Pancreas (tissue), 10 donors: ENCODE results near the gene NXF3. TPM values are rescaled to one million over a fixed set of nuclear protein-coding genes. Genes with fewer than 3 reads are reported as not detected.
"Not testable (repeated sequence)": the region's sequence is repeated elsewhere in the genome, so short reads cannot be mapped to it uniquely, and the experiment has no call there.

Experiments used
- ATAC-seq, 4 donors: fragments of 200-7000 bp; cut with Tn5 transposase; one replicate each; pipeline versions ENCODE4 v1.8.0 to v1.9.1; 2020; ENCODE audit warnings: mild to moderate bottlenecking in 4 of 4, moderate library complexity in 4 of 4
- DNase-seq, 6 donors: peaks; one replicate each; pipeline ENCODE4 v3.0.0-alpha.2; 2020
- FAIRE-seq: peaks from 2 replicates; lab custom pipeline; 2012; peaks lifted over from hg19 to GRCh38; lab: Jason Lieb, UNC
- H3K27ac ChIP-seq, 4 donors: fragments of 200-600 bp; sonication (generic); 1 replicate in 3 of 4; 2 replicates in 1 of 4; pipeline versions ENCODE4 v1.5.0 to v1.8.0; 2020
- H3K27me3 ChIP-seq, 4 donors: fragments of 200-600 bp; one replicate each; pipeline ENCODE4 v1.8.0; 2021
- H3K36me3 ChIP-seq, 3 donors: fragments of 200-600 bp; sonication (generic) in 1 of 3; one replicate each; pipeline versions ENCODE4 v1.5.0 to v1.8.0; 2020 to 2021
- H3K4me1 ChIP-seq, 3 donors: fragments of 200-600 bp; one replicate each; pipeline ENCODE4 v1.8.0; 2021
- H3K4me3 ChIP-seq, 4 donors: fragments of 200-600 bp; sonication (generic) in 2 of 4; one replicate each; pipeline versions ENCODE4 v1.5.0 to v1.8.0; 2020 to 2021
- H3K9me3 ChIP-seq, 4 donors: fragments of 200-600 bp; one replicate each; pipeline ENCODE4 v1.8.0; 2021
- CTCF ChIP-seq, 4 donors: fragments of 200-600 bp; sonication (generic) in 3 of 4; IDR thresholded peaks; one replicate each; pipeline versions ENCODE4 v1.5.0 to v1.8.0; 2021; ENCODE audit warnings: antibody characterized with exemption in 4 of 4
- WGBS, 2 donors: extraction: QIAGEN DNeasy Blood & Tissue Kit; methylation state at CpG; one replicate each; pipeline ENCODE4 v1.1.7; 2013; 5-methylcytosine and 5-hydroxymethylcytosine counted together
- intact Hi-C, 3 donors: fragments of 100-400 bp; cut with DNase I; formaldehyde crosslinking; loops; one replicate each; pipeline versions ENCODE4 v1.11.1 to v1.14.2; 2022
- polyA plus RNA-seq, 2 donors: library from polyadenylated mRNA; stranded (reverse); fragments of 200-250 nt; gene quantifications; one replicate each; pipeline ENCODE4 v1.2.3, GENCODE V29; 2013
- total RNA-seq, 6 donors: library from RNA; stranded (reverse); fragmentation: NEBNext Ultra II Directional in 4 of 6; extraction: Animal tissue kit (Norgen Biotek cat#: 25700) in 4 of 6; gene quantifications; one replicate each; pipeline versions ENCODE4 v1.2.1 to v1.2.4, GENCODE V29; 2021 to 2023
- donor health status: healthy with polysubstance abuse.
- donor health status: DM: no; HTN: no; CAD: no; lungs with moderate emphysema.
- donor health status: DM: no; HTN: no; CAD: no.
- donor health status: control.
- donor health status: control.
- donor health status: Bipolar disorder and iron deficiency.
- donor health status: DM: yes; HTN: yes; CAD: no.
- donor health status: DM: no; HTN: no; CAD: no.
- donor health status: DM: no; HTN: no; CAD: no.
- donor health status: DM: yes; HTN: yes; CAD: no.

The NXF3 gene
- total and polyA plus RNA-seq, 8 donors: 0.14 to 1.3 (median 0.50) TPM; not detected in 2

- ATAC-seq (peak; percentile 44 to 96 (median 78)), FAIRE-seq (no peak), DNase-seq (peak in 2 of 6 donors; percentile 28 to 39)
- TF ChIP-seq CTCF (IDR thresholded peaks at IDR 0.05): no peak
- WGBS, 2 donors: 39 to 75% methylated on average over 4 of the region's 4 CpGs
- Histone ChIP-seq H3K27ac (no peak overlapping the region), H3K4me1 (no peaks in the 10 kb centered on the region), H3K36me3 (no peaks in the 10 kb centered on the region), H3K9me3 (no peaks in the 10 kb centered on the region), H3K4me3 (no peak overlapping the region), H3K27me3 (no peaks in the 10 kb centered on the region)
- intact Hi-C loops: no loop called here
Observed at GRCh38 chrX:103107836-103108235, 14.9 kb upstream of the NXF3 start.

- intact Hi-C loops, ATAC-seq, FAIRE-seq, H3K9me3 ChIP-seq, H3K36me3 ChIP-seq, H3K27me3 ChIP-seq, H3K4me3 ChIP-seq, H3K27ac ChIP-seq, H3K4me1 ChIP-seq: not testable (repeated sequence)
- peak in 1 of 6 donors; percentile 64 for DNase-seq
- WGBS, 2 donors: 83 to 87% methylated on average over 21 of the region's 21 CpGs
Observed at GRCh38 chrX:103107227-103107737, 14.3 kb upstream of the NXF3 start.

- H3K36me3 ChIP-seq, intact Hi-C loops, H3K27ac ChIP-seq, H3K27me3 ChIP-seq, FAIRE-seq, H3K9me3 ChIP-seq, H3K4me3 ChIP-seq, ATAC-seq, H3K4me1 ChIP-seq: not testable (repeated sequence)
- WGBS, 2 donors: 84 to 98% methylated on average over 11 to 25 of the region's 26 CpGs
- DNase-seq: peak in 1 of 6 donors; percentile 68
Observed at GRCh38 chrX:103104370-103104769, 11.4 kb upstream of the NXF3 start.

GRCh38 chrX:103103866-103104265 lies 10.9 kb upstream of the NXF3 start:
- H3K9me3 ChIP-seq, FAIRE-seq, H3K4me1 ChIP-seq, H3K4me3 ChIP-seq, H3K27ac ChIP-seq, intact Hi-C loops, ATAC-seq, H3K27me3 ChIP-seq, DNase-seq, H3K36me3 ChIP-seq: not testable (repeated sequence)
- no CpG with 5 or more reads among the region's 2 CpGs for WGBS, 2 donors

- H3K9me3 ChIP-seq: no peaks in the 10 kb centered on the region
- intact Hi-C loops: no loop called here
- 34 to 42% methylated on average over 3 of the region's 3 CpGs for WGBS, 2 donors
- ATAC-seq: peak in 1 of 4 donors; percentile 31
- no peak for TF ChIP-seq CTCF (IDR thresholded peaks at IDR 0.05)
- no peak overlapping the region for H3K4me3 ChIP-seq
- no peaks in the 10 kb centered on the region for H3K4me1 ChIP-seq
- FAIRE-seq: no peak
- H3K36me3 ChIP-seq: no peaks in the 10 kb centered on the region
- peaks cover 0 to 7% (median 0%) of the 10 kb centered on the region in 4 donors for H3K27me3 ChIP-seq
- DNase-seq: peak in 2 of 6 donors; percentile 15 to 25
- H3K27ac ChIP-seq: peak overlapping the region in 1 of 4 donors; percentile 22
Observed at GRCh38 chrX:103101299-103102042, 8.5 kb upstream of the NXF3 start.

- Histone ChIP-seq H3K4me1 (no peaks in the 10 kb centered on the region), H3K27ac (no peak overlapping the region), H3K27me3 (peaks cover 0 to 7% (median 0%) of the 10 kb centered on the region in 4 donors), H3K4me3 (no peak overlapping the region), H3K36me3 (no peaks in the 10 kb centered on the region), H3K9me3 (no peaks in the 10 kb centered on the region)
- intact Hi-C loops: no loop called here
- FAIRE-seq (no peak), ATAC-seq (no peak), DNase-seq (no peak)
- TF ChIP-seq CTCF (IDR thresholded peaks at IDR 0.05): no peak
- WGBS, 2 donors: 90 to 92% methylated on average over 4 of the region's 4 CpGs
Observed at GRCh38 chrX:103100484-103100883, 7.5 kb upstream of the NXF3 start.
